NCI-H1694 (cell line): ENCODE measurements around the gene NSUN3.
"Not testable (repeated sequence)": the region's sequence is repeated elsewhere in the genome, so short reads cannot be mapped to it uniquely, and the experiment has no call there.

Experiments
- DNase-seq: peaks from one replicate; lab custom pipeline; 2025; lab: John Stamatoyannopoulos, UW

NSUN3 gene

GRCh38 chr3:94062513-94063404, at the start of gene NSUN3, which contains the start of gene DHFR2:
Gene NSUN3, plus strand, starts transcription at chr3:94063061. Its CDS starts 66 bp downstream, at chr3:94063127.
Gene DHFR2, minus strand, starts transcription at chr3:94062916. Its CDS starts 1,405 bp downstream, at chr3:94061511.
- DNase-seq, result peak; percentile 87

- DNase-seq, result no peak
Measured at GRCh38 chr3:94015025-94015424, 47.8 kb upstream of the NSUN3 start.

GRCh38 chr3:94019659-94020058, 43.2 kb upstream of the NSUN3 start:
- DNase-seq, result no peak

- no peak for DNase-seq
Measured at GRCh38 chr3:94020293-94020692, 42.6 kb upstream of the NSUN3 start.

DNA sequence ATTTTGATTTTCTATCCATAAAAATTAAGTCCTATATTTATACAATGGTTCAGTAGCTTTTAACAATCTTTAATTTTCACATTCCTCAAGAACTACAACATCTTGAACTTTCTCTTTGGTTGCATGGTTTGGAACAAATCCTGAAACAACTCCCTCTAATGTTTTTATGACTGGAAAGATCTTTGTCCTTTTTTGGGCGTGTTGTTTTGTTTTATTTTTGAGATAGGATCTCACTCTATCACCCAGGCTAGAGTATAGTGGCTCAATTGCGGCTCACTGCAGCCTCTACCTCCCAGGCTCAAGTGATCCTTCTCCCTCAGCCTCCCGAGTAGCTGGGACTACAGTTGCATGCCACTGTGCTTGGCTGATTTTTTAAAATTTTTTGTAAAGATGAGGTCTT, 38.5 kb upstream of the NSUN3 start:
- DNase-seq, result no peak

DNA sequence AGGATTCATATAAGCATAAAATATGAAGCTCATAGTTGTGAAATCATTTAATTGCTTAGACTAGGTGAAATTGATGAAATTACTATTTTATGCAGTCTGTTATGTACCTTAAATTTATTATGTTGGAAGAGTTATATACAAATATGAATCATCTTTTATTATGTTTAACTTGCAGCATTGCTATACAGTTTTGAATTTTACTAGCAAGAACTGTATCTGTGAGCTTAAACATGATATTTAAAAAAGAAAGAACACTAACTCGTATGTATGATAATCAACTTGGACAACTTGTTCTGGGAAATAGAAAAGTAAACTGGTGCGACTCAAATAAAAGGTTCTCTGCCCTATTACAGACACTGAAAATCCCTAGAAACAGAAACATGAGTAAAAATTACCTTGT, 36.2 kb upstream of the NSUN3 start:
- no peak for DNase-seq

DNA sequence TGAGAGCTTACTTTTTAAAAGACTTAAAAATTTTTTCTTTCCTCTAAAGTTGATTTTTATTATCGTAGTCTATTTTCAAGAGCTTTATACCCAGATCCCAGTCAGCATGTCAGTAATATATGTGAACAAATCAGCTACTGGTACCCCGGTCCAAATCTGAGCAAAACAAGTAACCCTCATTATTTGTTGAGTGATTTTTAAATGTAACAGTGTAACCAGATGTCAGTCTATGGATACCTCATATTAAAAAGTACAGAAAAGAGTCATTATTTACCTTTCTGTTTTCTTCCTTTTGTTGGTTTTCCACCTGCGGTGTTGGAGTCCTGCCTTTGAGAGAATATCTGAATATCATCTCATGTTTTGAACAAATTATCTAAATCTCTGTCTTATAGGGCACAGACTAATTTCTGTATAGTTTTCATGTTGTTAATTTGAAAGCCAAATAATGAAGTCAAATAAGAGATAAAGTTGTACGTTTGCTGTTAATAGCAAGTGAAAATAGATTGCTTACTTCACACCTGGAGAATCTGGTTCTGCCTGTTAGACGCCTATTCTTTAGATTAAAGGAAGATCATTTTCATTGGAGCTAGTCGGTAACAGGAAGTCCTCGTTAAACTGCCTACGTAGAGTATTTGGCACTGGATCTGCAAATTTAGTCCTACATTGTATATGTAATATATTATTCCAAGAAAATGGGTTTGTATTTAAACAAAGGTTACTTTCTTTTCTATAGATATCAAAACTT, 34.6 kb upstream of the NSUN3 start, which contains the start of gene STX19:
Gene STX19 (minus strand): TSS at position 505 of the 745 bp plus-strand sequence. CDS start 13,328 bp downstream, outside the sequence.
- no peak for DNase-seq

GRCh38 chr3:94036909-94037507, 25.9 kb upstream of the NSUN3 start:
- DNase-seq, result peak; percentile 5

DNA sequence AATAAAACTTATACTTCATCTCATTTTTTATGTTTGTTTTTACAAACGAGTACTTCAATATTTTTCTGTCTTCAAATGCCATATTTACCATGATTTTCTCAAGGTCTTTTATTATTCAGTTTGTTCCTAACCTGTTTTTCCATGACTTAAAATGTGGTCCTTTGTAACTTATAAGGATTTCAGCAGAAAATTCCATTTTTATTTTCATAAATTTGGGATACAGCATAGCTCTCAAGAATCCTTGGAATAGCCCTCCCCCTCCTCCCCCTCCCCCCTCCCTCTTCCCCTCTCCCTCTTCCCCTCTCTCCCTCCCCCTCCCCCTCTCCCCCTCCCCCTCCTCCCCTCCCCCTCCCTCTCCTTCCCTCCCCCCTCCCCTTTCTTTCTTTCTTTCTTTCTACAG, 19.6 kb upstream of the NSUN3 start:
- DNase-seq, result no peak

DNA sequence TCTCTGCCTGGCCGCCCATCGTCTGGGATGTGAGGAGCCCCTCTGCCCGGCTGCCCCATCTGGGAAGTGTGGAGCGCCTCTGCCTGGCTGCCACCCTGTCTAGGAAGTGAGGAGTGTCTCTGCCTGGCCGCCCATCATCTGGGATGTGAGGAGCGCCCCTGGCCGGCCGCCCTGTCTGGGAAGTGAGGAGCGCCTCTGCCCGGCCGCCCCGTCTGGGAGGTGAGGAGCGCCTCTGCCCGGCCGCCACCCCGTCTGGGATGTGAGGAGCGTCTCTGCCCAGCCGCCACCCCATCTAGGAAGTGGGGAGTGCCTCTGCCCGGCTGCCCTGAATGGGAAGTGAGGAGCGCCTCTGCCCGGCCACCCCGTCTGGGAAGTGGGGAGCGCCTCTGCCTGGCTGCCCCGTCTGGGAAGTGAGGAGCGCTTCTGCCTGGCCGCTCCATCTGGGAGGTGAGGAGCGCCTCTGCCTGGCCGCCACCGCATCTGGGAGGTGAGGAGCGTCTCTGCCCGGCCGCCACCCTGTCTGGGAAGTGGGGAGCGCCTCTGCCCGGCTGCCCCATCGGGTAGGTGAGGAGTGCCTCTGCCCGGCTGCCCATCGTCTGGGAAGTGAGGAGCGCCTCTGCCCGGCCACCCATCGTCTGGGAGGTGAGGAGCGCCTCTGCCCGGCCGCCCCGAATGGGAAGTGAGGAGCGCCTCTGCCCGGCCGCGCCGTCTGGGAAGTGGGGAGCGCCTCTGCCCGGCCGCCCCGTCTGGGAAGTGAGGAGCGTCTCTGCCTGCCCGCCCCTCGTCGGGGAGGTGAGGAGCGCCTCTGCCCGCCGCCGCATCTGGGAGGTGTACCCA, 18.5 kb upstream of the NSUN3 start:
- not testable (repeated sequence) for DNase-seq

- DNase-seq, result no peak
Measured at GRCh38 chr3:94046533-94046932, 16.3 kb upstream of the NSUN3 start.

DNA sequence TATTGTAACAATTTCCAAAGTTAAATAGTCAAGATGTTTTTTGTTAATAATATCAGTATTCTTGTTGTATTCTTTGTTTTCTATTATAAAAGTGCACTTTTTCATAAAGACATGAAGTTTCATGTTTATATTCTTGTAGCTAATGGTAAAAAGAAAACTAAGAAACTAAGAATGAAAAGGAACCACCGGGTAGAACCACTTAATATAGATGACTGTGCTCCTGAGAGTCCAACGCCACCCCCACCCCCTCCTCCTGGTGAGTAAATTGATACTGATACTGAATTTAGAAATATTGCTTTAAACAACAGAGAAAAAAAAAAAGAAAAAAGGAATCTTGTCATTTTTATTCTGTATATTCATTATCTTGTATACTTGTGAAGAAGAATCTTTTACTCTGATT, 13.6 kb upstream of the NSUN3 start:
- DNase-seq, result no peak

DNA sequence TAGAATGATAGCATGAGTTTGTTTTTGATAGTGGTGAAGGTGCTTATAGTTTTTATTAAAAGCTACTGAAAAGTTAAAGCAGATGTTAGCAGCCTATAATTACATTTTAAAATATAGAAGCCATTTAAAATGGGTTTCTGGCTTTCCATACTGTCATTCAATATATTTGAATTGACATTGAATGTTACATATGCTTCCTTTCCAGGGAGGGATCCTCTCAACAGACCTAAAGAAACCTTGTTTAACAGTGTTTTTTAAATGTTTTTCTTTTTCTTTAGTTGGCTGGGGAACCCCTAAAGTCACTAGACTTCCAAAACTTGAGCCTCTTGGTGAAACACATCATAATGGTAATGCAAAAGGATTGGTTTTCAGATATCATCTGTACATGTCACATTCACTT, 12.3 kb upstream of the NSUN3 start:
- no peak for DNase-seq

DNA sequence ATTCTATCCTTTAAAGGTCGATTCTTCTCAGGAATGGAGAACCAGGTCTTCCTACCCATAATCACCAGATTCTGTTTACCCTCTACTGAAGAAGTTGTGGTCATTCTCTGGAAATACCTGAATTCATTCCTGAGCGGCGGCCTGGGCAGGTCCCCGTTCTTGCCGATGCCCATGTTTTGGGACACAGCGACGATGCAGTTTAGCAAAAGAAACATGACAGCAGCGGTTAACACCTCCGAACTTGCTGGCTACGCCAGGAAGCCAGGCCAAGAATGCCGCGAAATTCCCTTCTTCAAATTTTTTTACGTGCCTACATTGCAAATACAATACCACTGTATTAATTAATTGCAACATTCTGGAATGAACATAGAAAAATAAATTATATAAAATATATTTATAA, 1.6 kb upstream of the NSUN3 start:
- DNase-seq, result no peak

DNA sequence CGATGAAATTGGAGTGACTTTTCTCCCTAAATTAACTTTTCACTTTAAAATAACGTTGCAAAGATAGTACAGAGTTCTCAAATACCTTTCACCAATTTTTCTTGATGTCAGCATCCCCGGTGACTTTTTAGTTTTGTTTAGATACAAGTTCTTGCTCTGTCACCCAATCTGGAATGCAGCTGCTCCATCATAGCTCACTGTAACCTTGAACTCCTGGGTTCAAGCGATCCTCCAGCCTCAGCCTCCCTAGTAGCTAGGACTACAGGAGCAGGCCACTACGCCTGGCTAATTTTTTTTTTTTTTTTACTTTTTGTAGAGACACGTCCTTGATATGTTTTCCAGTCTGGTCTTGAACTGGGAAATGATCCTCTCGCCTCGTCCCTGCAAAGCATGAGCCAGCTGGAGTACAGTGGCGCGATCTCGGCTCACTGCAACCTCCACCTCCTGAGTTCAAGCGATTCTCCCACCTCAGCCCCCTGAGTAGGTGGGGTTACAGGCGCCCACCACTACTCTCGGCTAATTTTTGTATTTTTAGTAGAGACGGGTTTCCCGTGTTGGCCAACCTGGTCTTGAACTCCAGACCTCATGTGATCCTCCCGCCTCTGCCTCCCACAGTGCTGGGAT, 747 bp downstream of the NSUN3 start:
- DNase-seq, result no peak

- no peak for DNase-seq
Measured at GRCh38 chr3:94064243-94064860, 1.5 kb downstream of the NSUN3 start.

GRCh38 chr3:94065122-94065521, 2.3 kb downstream of the NSUN3 start:
- DNase-seq, result no peak

DNA sequence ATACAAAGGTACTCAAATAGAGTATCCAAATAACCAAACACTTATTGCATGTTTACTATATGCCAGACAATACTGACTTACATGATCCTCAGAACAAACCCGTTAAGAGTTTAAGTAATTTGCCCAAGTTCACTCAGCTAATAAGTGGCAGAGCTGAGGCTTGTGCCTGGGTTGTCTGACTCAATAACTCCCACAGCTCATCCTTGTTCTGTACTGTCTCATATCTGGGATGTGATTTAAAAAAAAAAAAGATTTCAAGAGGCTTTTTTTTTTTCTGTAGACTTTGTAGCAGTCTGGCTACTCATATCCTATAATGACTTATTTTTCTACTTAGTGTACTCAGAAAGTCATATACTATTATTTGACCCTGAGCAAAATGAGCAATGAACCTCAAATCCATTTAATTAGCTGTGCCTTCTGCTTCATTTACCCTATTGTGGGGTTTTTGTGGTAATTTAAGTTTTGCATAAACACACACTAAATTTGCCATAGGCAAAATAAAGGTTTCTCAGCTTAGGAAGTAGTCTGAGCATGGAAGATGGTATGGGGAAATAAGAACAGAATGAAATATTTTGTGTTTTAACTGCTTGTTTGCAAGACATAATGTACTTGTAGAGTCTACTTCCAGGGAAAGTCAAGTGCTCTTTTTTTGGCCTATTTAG, 3.1 kb downstream of the NSUN3 start:
- no peak for DNase-seq

- no peak for DNase-seq
Measured at GRCh38 chr3:94066506-94067500, 3.9 kb downstream of the NSUN3 start.
